Measurements from ENCODE around the gene KRT14.

DNA sequence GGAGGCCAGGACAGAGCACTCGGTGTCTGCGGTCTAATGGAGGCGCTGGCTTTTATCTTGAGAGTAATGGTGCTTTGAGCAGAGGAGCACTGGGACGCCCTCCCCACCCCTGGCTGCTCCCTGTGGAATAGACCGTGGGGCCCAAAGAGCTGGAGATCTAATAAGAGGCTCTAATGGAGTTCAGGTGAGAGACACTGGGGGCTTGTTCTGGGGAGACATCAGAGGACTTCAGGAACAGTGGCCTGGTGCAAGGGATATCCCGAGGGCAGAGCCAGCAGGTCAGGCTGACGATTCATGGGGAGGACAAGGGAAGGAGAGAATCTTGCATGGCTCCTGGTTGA, 49.1 kb downstream of the KRT14 start:
- no peak for TF ChIP-seq CTCF (IDR thresholded peaks at IDR 0.05)
- TF ChIP-seq POLR2A (IDR thresholded peaks at IDR 0.05) = no peak
- TF ChIP-seq POLR2AphosphoS5 (IDR thresholded peaks at IDR 0.05) = no peak
